Measurements from ENCODE around the gene NIPAL3.

The NIPAL3 gene

DNA sequence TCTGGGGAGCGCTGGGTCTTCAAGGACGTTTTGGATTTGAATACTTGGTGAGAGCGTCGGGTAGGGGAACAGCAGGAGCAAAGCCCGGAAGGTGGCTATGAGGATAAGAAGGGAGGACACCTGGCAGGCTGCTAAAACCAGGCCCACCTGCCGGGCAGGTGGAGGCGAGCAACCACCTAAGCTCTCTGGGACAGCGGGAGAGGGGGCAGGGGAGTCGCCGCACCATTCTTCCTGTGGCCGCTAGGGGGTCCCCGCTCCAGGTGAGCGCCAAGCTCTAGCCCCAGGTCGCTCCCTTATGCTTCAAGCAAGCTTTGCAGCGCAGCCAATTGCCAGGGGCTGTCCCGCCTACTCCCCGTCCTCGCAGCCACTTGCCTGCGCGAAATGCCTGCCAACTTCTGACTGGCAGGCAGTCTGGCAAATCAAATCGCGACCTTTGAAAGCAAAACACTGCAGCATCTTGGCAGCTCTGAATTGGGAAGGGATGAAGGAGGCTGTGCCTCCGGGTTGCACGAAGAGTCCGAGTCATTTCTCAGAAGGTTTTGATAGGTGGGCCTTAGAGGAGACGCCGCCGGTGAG is at the start of gene NIPAL3:
NIPAL3 (plus strand) TSS at position 469 of the 576 bp plus-strand sequence. CDS start 3,746 bp downstream, outside the sequence.
- peak; percentile 99 for DNase-seq

DNA sequence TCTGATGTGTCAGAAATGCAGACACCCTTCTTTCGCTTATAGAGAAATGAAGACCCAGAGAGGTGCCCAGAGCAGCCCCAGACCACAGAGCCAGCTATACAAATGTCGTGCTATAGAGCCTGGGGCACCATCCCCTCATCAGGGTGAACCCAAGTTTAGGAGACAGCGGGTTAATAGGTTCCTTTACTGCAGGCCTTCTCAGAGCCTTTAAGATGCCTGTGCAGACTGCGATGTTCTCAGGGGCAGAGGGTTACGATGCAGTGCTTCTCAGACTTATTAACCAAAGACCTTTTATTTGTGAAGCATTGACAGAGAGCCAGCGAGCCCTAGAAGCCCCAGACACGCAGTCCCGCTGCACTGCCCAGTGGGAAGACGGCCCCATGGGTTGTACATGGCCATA is 48.9 kb upstream of the NIPAL3 start:
- DNase-seq, result no peak

DNA sequence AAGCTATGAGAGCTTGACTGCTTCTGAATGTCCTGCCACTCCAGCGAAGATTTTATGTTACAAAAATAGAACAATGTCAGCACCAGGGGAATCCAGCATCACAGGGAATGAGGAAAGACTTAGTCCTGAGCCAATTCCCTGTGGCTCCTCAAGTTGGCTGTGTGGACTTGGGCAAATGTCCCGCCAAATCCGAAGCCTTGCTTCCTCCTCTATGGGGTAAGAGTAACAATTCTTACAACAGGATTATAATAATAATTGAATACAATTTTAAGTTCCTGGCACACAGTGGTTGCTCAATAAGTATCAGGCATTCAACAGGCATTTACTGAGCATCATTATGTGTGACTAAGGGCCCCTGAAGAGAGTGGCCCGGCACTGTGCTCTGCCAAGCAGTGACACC is 46.4 kb upstream of the NIPAL3 start:
- no peak for DNase-seq

DNA sequence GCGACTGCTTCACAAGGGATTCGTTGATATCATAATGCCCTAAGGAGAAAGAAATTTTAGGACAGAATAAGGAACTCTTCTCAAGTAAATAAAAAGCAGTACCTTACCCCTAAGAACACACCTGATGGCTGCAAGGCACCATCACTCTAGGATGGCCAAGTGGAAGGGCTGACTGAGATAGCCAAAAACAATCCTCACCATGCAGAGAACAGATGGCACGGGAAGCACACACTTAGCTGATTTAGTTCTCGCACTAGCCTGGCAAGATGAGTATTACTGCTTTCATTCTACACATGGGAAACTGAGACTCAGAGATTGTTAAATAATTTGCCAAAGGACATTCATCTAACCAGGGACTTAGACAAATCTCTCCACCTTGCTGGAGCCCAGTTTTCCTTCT is 45.8 kb upstream of the NIPAL3 start:
- no peak for DNase-seq

DNA sequence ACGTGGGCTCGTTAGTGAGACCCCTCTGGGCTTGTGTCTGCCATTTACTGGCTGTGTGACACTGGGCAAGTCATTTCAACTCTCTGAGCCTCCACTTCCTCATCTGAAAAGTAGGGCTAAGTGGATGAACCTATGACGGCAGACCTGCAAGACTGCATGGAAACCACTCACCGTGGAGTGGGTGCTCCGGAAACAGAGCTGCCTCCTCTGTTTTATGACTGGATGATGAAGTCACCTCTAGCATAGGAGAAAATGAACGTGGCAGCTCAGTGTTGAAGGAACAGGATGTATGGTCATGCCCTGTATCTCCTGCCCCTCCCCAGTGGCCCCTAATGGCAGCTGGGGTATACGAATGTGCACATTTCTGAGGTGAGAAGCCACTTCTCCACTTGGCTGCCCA is 42.6 kb upstream of the NIPAL3 start:
- DNase-seq, result no peak

DNA sequence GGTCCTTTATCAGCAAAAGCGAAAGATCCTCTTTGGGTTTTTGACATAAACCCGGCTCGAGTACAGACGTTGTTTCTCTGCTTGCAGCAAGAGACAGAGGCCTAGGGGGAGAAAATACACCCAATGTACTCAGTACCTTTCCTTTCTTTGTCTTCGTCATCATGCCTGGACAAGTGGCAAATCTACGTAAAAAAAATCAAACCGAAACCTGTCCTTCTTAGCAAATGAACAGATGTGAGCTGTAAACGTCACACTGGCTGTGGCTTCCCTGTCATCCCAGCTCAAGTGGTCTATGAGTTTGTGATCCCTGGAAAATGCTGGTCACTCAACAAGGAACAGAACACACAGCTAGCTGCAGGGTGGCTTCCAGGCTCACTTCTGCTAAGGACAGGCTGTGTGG is 41.9 kb upstream of the NIPAL3 start:
- no peak for DNase-seq

DNA sequence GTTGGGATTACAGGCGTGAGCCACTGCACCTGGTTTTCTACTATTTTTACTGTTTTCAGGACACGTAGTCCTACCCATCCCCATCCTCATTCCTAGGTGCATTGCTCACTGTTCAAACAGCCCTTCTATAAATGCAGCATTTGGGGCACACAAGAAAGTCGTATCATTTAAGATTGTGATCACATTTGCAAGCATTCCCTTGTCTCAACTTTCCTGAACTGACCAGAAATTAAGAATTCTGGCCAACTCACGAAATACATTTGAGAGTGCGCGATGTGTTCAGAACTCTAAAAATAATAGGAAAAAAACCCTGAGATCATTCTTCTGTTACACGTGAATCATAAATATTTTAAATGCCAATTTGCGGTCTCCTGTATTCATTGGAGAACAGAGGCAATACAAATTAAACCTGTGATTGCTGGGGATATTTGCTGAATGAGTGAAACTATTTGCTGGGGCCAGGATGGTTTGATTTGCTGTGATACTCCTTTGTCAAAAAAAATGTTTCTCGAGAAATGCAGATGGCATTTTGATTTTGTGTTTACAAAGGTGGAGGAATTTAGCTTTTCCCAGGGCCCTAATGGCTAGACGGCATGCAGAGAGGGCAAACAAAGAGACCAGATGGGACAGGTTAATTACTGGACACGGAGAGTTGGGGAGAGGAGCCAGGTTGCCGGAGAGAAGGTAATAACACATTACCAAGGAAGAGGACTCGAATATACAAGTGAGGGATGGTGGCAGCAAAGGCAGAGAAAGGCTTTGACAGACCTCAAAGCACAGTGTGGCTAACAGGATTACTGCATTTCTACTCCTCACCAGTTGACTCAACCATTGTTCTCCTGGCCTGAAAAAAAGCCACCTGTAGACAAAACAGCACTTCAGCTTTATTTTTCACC is 40.5 kb upstream of the NIPAL3 start:
- peak; percentile 53 for DNase-seq

DNA sequence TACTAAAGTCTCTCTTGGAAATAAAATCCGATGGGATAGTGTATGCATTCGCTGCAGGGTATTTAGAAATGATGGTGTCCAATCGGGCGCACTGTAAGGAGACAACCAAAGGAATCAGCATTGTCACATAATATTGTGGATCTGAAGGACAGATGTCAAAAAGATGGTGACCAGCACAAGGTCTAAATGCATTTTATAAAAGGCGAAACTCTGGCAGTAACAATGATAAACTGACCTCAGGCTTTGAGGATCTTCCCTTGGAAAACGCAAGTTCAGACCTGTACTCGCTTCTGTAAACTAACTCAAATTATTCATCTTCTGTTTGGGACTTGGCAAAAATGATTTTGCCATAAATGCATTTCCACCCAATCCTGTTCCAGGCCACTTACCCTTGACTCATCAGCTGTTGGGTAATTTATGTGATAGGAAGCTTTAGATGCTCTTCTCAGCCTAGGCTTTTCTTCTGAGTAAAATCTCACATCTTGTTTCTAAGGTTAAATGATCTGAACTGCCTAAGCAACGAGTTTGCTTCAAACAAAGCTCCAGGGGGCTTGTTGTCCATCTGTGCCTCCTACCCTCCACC is 35.8 kb upstream of the NIPAL3 start:
- no peak for DNase-seq

DNA sequence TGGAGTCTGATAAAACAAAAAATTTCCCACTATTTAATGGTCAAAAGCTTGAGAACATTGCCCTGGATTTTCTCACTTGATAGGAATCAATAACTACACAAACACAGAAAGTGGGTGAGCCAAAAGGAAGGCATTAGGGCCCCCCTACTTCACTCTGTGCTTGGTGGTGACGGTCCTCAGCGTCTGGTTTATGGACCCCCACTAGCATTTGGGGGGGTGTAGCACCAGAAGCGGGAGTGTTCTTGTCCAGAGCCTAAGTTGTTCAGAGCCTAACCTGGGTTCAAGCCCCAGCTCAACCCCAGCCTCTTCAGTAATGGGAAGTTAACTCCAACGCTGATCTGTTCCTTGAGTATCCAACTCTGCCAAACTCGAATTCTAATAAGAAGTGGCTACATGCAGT is 35.1 kb upstream of the NIPAL3 start:
- no peak for DNase-seq

DNA sequence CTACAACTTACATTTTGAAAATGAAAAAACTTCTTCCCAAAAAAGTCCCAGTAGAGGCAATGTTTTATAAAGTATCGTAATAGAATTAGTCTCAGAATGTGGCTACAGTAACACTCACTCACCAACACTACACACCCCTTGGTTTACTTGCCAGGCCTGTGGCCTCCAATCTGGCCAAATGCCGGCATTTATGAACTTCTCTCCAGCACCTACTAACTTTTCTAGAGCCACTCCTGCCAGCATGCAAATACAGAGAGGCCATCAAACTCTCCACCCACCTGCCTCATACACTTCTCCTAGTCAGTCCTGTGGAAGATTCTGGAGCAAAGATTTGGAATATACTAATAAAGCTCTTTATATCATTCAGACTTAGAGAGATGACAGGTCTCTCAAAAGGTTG is 34.3 kb upstream of the NIPAL3 start:
- DNase-seq, result no peak

DNA sequence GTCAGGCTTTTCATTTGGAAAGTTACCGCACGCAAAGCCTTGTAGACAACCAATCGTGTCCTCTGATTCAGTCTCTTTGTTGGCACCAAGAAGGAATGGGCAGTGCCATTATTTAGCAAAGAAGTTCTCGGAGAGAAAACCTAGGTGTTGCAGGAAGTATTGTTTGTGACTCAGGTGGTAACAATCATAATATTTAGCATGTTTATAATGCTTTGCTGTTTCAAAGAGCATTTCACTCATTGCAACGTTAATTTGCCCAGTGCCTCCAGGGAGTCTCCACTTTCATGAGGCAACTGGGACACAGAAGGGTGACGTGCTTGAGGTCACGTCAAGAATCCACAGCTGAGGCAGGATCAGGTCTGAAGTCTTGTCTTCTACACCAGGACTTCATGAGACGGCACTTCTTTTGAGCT is 33.4 kb upstream of the NIPAL3 start:
- DNase-seq, result no peak

DNA sequence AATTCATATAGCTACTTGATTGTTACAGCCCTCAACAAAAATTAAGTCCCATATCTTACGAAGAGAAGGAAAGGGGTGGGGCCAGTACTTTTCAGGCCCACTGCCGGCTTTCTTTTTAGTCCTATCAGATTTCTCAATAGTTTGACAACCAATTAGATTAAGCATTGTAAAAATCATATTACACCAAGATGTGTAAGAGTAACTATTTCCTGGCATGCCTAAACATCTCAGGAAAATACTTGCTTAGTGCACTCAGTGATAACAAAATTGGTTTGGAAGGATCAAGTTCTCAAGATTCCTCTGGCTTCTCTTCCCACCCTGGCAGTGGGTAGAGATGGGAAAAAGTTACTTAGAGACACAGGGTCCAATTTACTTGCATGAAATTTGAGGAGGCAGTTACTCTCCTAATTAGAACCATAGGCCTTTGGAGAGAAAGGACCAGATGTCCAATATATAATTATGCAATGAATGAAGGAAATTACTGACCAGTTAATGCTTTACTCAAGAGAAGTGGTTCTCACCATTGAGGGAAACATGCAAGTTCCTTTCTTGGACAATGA is 32.1 kb upstream of the NIPAL3 start:
- DNase-seq, result no peak

DNA sequence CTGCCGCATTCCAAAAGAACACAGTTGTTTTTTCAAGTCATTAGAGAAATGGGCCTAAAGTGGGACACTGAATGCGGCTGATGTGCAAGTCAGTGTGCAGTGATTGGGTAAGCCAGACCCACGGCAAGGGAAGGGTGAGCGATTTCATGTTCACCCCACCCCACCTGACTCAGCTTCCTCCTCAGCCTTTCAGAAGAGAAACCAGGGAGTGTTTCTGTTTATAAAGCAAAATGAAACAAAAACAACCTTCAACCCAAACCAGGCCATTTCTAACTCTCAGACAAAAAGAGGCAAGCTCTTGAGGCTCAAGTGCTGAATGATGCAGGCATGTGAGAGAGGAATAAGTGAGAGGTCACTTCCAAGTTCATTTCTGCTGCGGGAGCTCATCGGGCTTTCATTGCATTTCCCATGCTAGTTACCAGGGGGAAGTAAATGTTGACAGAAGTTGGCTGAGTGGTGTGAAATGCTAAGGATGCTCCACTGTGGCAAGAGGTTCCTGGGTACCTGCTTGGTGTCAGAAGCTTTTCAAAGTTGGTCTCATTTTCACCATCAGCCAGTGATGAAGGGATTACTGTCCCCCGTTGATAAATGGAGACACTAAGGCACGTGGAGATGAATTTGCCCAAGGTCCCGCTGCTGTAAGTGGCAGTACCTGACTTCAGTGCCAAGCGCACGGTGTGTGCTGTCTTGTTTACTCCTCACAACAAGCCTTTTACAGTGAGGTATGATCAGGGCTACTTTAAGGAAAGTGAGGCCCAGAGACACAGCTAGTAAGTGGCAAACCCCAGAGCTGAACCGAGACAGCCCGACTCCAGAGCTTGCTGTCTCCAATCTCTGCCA is 31.1 kb upstream of the NIPAL3 start:
- DNase-seq, result no peak

DNA sequence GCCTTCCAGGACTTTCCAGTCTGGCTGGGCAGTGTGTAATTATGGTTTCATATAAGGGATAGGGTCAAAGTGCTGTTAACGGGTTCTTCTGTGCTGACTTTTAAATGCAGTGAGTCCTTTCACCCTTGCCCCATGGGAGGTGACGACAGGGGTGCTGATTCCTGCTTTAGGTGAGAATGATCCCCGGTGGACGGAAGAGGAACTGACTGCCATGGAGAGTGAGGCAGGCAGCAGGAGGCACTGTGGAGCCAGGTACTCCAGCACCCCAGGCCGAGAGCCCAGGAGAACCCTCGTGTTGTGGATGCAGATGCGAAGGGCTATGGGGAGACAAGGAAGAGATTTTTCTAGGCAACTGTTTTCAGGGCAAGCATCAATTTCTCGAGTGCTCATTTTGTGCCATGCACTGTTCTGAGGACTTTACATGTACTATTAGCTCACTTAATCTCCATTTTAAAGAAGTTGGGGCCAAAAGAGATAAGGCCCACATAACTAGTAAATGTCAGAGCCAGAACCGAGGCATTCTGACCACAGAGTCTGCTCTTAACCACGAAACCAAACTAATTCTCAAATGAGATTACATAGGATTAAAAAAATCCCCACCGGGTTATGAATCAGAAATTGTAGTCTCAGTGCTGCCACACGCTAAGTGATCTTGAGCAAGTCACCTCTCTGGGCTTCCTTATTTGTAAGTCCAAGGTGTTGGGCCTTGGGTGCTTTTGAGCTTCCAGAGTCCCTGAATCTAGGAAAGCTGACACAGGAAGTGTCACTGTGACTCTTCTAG is 30.3 kb upstream of the NIPAL3 start:
- DNase-seq, result no peak

DNA sequence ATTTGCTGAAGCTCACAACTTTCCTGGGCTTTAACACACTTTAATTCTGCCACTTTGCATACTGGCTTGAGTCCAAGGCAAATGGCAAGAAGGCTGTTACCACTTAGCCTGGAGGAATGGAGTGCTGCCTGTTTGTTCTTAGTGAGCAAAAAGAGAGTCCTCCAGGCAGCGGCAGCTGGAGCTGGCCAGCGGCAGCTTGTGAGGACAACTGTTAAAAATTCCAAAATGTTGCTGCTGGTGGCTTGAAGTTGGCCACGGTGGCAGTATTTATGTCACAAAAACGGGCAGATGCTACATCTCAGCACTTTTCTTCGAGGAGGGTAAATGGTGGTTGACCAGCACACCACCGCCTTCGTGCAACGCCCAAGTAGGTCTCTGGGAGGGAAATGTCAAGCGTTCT is 29.4 kb upstream of the NIPAL3 start:
- no peak for DNase-seq

DNA sequence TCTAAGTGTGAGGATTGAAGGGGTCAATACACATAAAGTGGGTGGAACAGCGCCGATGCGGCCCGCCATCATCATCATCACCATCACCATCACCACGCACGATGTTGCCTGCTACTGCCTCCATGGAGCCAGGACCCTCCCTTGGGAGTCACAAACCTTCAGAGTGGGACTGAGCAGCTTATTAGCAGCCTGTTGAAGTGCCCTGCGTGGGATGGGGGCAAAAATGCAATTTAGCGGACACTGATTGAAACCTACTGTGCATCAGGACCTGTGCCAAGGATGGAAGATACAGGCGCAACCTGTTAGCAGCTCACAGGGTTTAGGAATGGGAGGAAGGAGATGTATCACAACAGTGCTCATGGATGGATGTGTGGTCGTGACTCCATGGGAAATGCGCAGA is 28.7 kb upstream of the NIPAL3 start:
- DNase-seq, result no peak

DNA sequence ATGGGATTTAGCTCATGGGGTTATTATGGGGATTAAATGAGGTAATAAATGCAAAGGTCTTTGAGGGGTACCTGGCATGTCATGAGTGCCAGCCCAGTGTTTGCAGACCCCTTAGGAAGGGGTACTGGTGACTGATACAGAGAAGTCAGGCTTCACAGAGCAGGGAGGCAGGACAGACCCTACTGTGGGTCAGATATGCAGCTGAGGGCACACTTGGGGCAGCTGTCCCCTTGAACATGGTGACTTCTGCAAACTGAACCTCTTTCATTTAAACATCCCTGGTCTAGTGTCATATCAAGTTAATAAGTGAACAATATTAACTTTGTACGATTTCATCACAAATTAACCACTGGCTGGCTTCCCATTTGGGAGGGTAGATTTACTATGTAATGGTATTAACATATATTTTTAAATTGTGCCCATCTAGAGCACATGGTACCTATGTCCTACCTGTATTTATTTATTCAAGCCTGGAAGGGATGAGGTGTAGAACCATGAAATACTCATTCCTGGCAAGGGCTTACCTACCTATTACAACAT is 27.9 kb upstream of the NIPAL3 start:
- DNase-seq, result no peak

DNA sequence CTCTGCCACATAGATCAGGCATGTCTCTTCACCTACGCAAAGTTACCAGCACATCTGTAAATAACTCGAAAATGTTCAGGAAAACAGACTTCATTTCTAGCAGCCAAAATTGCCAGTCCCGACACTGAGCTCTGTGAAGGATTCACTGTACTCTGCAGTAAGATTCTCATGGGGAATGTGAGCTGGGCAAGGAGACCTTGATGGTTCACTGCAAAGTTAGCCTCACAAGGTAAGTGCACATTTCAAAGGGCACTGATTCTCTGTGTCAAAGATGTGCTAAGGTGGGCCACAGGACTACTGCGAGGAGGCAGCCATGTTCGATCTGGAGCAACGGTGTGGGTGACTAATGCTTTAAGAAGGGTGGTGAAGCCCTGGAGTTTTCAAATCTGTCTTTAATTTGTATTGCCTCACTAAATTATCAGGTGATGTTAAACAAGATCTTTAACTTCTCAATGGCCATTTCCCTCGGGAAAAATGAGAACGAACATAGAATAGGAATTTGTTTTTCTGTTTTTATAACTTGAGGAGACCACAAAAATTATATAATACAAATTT is 27.2 kb upstream of the NIPAL3 start:
- DNase-seq, result no peak

DNA sequence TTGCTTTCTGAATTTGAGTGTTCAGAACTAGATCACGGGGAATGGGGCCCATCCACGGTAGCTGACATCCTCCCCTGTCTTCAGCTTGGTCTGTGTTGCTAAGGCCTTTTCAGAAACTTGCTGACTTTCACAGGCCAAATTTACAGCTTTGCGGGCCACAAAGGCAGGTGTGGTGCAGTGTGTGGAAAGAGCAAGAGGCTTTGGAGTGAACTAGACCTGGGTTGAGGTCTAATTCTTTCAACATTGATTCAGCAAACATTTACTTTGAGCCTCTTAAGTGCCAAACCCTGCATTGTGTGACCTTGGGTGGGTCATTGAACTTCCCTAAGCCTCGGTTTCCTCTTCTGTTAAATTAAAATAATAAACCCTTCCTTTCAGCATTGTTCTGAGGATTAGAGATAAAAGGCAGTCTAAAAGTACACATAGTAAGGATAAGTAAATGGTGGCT is 26.3 kb upstream of the NIPAL3 start:
- no peak for DNase-seq

DNA sequence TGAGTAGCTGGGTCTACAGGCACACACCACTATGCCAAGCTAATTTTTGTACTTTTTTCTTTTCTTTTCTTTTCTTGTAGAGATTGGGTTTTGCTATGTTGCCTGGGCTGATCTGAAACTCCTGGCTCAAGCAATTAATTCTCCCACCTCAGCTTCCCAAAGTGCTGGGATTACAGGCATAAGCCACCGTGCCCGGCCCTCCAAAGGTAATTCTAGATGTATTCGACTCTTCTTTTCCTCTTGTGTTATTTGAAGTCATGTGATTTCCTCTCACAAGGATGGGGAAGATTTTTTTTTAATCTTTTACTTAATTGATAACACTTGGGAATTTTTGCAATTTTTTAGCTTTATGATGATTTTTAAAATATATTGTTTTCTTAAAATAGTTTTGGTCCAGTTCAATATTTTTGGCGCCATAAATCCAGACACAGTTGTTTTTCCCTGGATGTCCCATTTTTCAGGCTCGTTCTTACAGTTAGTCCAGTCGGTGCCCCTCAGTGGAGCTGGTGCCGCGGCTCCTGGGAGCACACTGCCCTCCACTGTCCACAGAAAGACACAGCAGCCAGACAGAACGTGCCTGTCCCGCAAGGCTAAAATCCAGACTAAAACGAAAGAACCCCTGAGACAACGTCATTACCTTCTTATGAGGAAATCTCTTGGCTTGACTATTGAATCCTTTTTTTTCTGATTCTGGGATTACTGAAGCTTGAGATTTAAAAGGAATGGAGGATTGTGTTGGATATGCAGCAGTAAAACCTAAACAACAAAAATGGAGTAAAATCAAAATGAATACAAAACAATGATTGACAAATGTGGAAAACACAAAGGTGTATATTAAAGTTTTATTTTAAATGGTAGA is 24.4 kb upstream of the NIPAL3 start:
- no peak for DNase-seq

All from NCI-H2081 treated with DMSO at 0.1 percent for 48 hours (cell line).